Dermis blood vessel endothelial cell (primary cell): ENCODE results near the gene PPM1K. TPM values are rescaled to one million over a fixed set of nuclear protein-coding genes. Genes with fewer than 3 reads are reported as not detected.

Experiments used
- DNase-seq: peaks from one replicate; pipeline ENCODE4 v3.0.0; 2010
- total RNA-seq: library from RNA; depleted of rRNA; stranded (reverse); fragments of >200 nt; gene quantifications from 2 replicates; pipeline ENCODE4 v1.2.3, GENCODE V29; 2014

PPM1K gene
- total RNA-seq, 1 donor from 2014 or later: 8.0 TPM

DNA sequence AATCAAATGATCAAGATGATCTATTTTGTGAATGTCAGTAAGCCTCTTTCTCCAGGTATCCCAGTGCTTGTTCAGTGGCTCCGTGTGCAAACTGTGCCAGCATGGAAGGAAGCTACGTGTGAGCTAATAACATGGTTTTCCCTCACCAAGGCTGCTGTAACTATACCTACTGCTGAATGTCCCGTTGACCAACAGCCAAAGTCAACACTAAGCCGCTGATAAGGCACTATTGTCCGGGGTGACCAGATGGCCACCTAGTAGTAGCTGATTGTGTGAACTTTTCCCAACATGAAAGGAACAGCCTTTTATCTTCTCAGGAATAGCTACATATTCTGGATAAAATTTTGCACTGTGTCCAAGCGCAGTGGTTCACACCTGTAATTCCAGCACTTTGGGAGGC lies 68.0 kb downstream of the PPM1K start:
- DNase-seq: no peak

DNA sequence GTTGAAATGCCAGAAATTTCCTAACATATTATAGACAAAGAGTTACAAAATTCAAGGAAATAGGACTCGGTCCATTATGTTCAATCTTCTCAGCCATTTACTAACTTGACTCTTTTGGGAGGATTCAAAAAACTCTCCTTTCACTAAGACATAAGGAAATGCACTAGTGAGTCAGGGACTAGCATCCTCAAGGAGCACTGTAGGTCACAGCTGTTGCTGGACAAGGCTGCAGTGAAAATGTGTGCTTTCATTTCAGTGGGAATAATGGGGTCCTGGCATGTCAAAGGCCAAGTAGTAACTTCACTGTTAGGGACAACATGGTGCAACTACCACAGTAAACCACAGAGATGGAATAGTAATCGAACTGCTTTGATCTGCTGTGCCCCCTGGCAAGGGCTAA lies 69.0 kb downstream of the PPM1K start:
- peak; percentile 21 for DNase-seq

DNA sequence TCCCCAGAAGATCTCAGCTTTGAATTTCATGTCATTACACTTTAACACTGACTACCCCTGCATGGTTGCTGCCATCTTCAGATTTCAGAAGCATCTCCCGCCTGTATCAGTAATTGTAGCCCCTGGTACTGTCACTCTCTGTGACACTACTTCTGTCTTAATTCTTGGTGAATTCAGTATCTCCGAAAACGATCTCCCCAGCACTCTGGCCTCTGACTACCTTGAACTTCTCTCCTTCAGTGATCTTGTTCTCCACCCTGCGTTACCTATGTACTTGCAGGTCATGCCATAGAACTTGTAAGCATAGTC lies 72.2 kb downstream of the PPM1K start:
- DNase-seq: no peak

DNA sequence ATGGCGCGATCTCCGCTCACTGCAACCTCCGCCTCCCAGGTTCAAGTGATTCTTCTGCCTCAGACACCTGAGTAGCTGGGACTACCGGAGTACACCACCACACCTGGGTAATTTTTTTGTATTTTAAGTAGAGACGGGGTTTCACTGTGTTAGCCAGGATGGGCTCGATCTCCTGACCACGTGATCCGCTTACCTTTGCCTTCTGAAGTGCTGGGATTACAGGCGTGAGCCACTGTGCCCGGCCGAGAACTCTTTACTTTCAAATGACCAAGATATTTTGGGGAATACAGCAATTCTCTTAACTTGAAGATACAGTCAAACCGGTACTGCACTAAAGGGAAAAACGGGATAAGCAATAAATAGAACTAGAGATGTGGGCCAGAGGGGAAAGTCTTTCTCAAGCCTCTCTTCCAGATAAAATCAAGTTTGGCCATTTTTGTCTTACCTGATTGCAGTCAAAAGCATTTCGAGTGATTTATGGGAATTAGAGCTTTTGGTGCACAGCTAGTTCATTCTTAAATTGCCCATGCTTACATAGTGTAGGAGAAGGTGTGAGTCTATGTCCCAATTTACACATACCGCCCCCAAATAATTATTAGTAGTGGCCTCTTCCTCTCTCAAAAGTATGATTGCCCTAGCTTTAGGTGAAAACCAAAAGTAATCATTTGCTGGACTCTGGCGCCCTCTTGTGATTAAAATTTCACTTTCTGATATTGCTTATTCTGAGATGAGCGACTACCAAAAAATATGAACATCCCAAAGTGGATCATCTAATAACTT lies 72.7 kb downstream of the PPM1K start:
- DNase-seq: peak; percentile 73

DNA sequence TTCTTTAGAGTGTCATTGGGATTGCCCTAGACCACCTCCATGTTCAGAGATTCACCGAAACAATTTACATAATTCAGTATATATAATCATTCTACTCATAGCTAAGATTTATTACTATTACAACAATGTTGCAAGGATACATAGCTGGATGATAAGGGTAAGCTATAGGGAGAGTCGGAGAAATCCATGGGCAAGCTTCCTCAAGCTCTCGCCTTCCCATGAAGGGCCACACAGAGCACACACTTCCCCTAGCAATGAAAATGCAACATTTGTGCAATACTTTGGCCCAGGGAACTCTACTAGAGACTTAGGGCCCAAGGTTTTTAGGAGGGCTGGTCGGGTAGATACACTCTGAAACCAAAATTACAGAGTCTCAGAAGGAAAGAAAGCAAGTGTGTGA lies 76.2 kb downstream of the PPM1K start:
- DNase-seq: no peak

Other genes starting within 250 kb of the PPM1K start
- gene ABCG2, start 125.9 kb downstream of the PPM1K start, total RNA-seq: 45.0 and 96.0 TPM in 2 replicates
- 7.8 and 11.5 TPM in 2 replicates for gene HERC6, start 94.3 kb upstream of the PPM1K start, total RNA-seq
- 6.7 and 9.7 TPM in 2 replicates for gene HERC5, start 172.6 kb upstream of the PPM1K start, total RNA-seq
- 64.4 and 78.1 TPM in 2 replicates for gene PYURF, start 239.2 kb upstream of the PPM1K start, total RNA-seq